ENCODE measurements around the gene INPP4B. TPM values are rescaled to one million over a fixed set of nuclear protein-coding genes. Genes with fewer than 3 reads are reported as not detected.

Gene INPP4B
- total and polyA plus RNA-seq, 7 donors: 4.2 to 27.3 (median 17.2) TPM

DNA sequence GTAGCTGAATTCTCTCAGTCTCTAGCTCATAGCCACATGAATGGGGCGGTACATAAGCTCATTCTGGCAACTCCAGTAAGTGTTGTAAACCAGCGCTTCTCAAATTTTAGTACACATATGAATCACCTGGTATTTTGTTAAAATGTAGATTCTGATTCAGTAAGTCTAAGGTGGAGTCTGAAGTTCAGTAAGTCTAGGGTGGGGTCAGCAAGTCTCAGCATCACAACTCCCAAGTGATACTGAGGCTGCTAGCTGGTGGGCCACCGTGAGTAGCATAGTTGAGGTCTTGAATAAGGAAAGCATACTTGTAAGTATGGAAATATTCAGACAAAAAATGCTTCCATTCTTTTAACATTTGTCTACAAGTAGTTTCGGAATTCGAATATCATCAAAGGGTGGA is 36.1 kb upstream of the INPP4B start:
- no peaks in the 10 kb centered on the region for H3K9me3 ChIP-seq
- intact Hi-C loops (cut with DNase I): loop anchor here (5.0 to 10.0 kb wide), 2 partner anchors 140 to 203 kb away; no protein-coding TSS in a partner anchor
- no peaks in the 10 kb centered on the region for H3K27me3 ChIP-seq
- no peak for DNase-seq
- H3K36me3 ChIP-seq: no peaks in the 10 kb centered on the region
- WGBS, 2 donors: 89 to 90% methylated on average over 5 of the region's 5 CpGs
- TF ChIP-seq EP300 (IDR thresholded peaks at IDR 0.05) (no peak), POLR2A (IDR thresholded peaks at IDR 0.05) (no peak), POLR2AphosphoS5 (IDR thresholded peaks at IDR 0.05) (no peak)
- TF ChIP-seq, protein P1, sequence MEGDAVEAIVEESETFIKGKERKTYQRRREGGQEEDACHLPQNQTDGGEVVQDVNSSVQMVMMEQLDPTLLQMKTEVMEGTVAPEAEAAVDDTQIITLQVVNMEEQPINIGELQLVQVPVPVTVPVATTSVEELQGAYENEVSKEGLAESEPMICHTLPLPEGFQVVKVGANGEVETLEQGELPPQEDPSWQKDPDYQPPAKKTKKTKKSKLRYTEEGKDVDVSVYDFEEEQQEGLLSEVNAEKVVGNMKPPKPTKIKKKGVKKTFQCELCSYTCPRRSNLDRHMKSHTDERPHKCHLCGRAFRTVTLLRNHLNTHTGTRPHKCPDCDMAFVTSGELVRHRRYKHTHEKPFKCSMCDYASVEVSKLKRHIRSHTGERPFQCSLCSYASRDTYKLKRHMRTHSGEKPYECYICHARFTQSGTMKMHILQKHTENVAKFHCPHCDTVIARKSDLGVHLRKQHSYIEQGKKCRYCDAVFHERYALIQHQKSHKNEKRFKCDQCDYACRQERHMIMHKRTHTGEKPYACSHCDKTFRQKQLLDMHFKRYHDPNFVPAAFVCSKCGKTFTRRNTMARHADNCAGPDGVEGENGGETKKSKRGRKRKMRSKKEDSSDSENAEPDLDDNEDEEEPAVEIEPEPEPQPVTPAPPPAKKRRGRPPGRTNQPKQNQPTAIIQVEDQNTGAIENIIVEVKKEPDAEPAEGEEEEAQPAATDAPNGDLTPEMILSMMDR (IDR thresholded peaks at IDR 0.05): no peak
- H3K27ac ChIP-seq: no peak overlapping the region
- H3K4me1 ChIP-seq: no peaks in the 10 kb centered on the region
- no peak overlapping the region for H3K4me3 ChIP-seq

DNA sequence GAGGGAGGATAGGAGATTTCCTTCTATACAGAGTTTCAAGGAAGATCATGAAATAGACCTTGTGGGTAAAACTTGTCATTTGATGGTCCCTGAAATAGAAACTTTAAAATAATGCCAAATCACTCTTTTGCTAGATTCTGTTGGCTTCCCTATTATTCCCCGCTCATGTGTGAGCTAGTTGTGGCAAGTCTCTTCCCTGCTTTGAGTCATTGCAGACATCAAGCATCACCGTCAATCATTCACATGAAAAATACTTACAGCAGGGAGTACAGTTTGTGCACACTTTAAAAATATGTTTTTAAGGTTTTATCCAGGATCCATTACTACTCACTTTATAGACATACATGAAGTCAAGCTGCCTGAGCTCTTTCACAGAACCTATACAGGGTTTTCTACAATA is 35.2 kb upstream of the INPP4B start:
- no peaks in the 10 kb centered on the region for H3K9me3 ChIP-seq
- intact Hi-C loops (cut with DNase I): loop anchor here (5.0 to 10.0 kb wide), 2 partner anchors 141 to 203 kb away; no protein-coding TSS in a partner anchor

DNA sequence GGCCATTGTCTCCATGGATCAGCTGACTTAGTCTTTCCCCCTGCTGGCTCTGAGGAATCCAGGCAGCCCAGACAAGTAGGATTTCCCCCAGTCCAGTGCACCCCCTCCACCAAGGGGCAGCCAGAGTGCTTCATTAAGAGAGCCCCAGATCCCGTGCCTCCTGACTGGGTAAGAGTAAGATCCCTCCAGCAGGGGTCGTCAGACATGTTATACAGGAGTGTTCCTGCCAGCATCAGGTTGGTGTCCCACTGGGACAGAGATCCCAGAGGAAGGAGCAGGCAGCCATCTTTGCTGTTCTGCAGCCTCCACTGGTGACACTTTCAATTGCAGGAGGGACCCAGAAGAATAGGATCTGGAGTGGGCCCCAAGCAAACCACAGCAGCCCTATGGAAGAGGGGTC is 29.0 kb upstream of the INPP4B start:
- no peak overlapping the region for H3K27ac ChIP-seq
- DNase-seq: no peak
- TF ChIP-seq POLR2AphosphoS5 (IDR thresholded peaks at IDR 0.05) (no peak), EP300 (IDR thresholded peaks at IDR 0.05) (no peak), POLR2A (IDR thresholded peaks at IDR 0.05) (no peak)
- TF ChIP-seq, protein P1 (IDR thresholded peaks at IDR 0.05): no peak
- H3K9me3 ChIP-seq: no peaks in the 10 kb centered on the region
- H3K4me3 ChIP-seq: no peak overlapping the region
- H3K4me1 ChIP-seq: no peaks in the 10 kb centered on the region
- H3K27me3 ChIP-seq: no peaks in the 10 kb centered on the region
- no peaks in the 10 kb centered on the region for H3K36me3 ChIP-seq
- intact Hi-C loops (cut with DNase I): no loop called here
- WGBS, 2 donors: 81 to 88% methylated on average over 2 of the region's 2 CpGs

More for the DNA sequence above, 35.2 kb upstream of the INPP4B start:
- no peak for DNase-seq
- no peak for TF ChIP-seq POLR2AphosphoS5 (IDR thresholded peaks at IDR 0.05)
- TF ChIP-seq, protein P1 (IDR thresholded peaks at IDR 0.05): no peak
- Histone ChIP-seq H3K4me1 (no peaks in the 10 kb centered on the region), H3K4me3 (no peak overlapping the region), H3K36me3 (no peaks in the 10 kb centered on the region), H3K27me3 (no peaks in the 10 kb centered on the region), H3K27ac (no peak overlapping the region)
- 94 to 96% methylated on average over 2 of the region's 2 CpGs for WGBS, 2 donors

DNA sequence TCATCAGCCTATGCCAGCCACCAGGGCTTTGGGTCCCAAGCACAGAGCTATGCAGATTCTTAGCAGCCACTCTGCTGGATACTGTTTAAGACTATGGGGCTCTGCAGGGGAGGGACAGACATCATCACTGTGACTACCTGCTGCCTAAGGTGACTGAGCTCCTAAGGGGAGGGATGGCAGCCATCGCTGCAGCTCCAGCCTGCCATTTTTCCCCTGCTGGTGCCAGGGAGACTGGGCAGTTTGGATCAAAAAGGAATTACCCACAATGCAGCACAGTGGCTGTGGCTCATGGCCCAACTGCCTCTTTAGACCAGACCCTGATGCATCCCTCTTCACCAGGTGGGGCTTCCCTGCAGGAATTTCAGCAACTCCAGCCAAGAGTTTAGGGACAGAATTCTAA is 28.6 kb upstream of the INPP4B start:
- TF ChIP-seq POLR2A (IDR thresholded peaks at IDR 0.05) (no peak), POLR2AphosphoS5 (IDR thresholded peaks at IDR 0.05) (no peak), EP300 (IDR thresholded peaks at IDR 0.05) (no peak)
- TF ChIP-seq, protein P1 (IDR thresholded peaks at IDR 0.05): no peak
- no peak for DNase-seq
- no peaks in the 10 kb centered on the region for H3K4me1 ChIP-seq
- H3K36me3 ChIP-seq: no peaks in the 10 kb centered on the region
- intact Hi-C loops (cut with DNase I): no loop called here
- no peaks in the 10 kb centered on the region for H3K9me3 ChIP-seq
- no peak overlapping the region for H3K4me3 ChIP-seq
- 91 to 98% methylated on average over 1 of the region's 1 CpG for WGBS, 2 donors
- H3K27ac ChIP-seq: no peak overlapping the region
- H3K27me3 ChIP-seq: no peaks in the 10 kb centered on the region

DNA sequence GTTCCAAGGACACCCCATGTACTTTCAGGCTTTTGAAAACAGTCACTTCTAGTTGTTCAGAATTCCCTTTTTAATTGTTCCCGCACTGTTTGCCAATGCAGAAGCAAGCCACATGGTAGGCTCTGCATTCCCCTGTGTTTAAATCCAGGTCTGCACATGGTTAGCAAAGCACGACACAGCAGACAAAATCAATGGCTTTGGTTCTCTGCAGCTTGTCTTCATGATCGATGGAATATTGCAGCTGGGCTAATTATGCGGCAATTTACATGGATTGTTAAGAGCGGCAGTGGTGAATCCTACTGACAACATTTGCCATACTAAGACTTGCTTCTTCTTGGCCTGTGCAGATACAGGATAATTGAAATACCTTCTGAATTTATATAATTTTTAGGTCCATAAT is 20.6 kb upstream of the INPP4B start:
- 94% methylated on average over 5 of the region's 5 CpGs for WGBS, 2 donors

More for the DNA sequence above, 20.6 kb upstream of the INPP4B start:
- Histone ChIP-seq H3K27me3 (no peaks in the 10 kb centered on the region), H3K27ac (no peak overlapping the region), H3K36me3 (no peaks in the 10 kb centered on the region), H3K4me1 (no peaks in the 10 kb centered on the region), H3K9me3 (no peaks in the 10 kb centered on the region), H3K4me3 (no peak overlapping the region)
- no peak for DNase-seq
- intact Hi-C loops (cut with DNase I): no loop called here
- no peak for TF ChIP-seq EP300 (IDR thresholded peaks at IDR 0.05)
- no peak for TF ChIP-seq POLR2AphosphoS5 (IDR thresholded peaks at IDR 0.05)
- TF ChIP-seq POLR2A (IDR thresholded peaks at IDR 0.05): no peak
- TF ChIP-seq, protein P1 (IDR thresholded peaks at IDR 0.05): no peak
